GM12892 (cell line): ENCODE data around the gene LCE2C.
"Not testable (repeated sequence)": the region's sequence is repeated elsewhere in the genome, so short reads cannot be mapped to it uniquely, and the experiment has no call there.

Experiments
- POLR2A ChIP-seq: IDR thresholded peaks from 2 replicates; pipeline ENCODE4 v1.6.1; 2011; ENCODE audit warnings: low read depth, low read length, control low read depth
- POLR2AphosphoS5 ChIP-seq: IDR thresholded peaks from 2 replicates; pipeline ENCODE4 v1.6.1; 2011; ENCODE audit warnings: low read depth, low read length, control low read depth
- TAF1 ChIP-seq: IDR thresholded peaks from 2 replicates; pipeline ENCODE4 v1.6.1; 2011; ENCODE audit warnings: low read depth, mild to moderate bottlenecking, control low read depth, low read length, borderline replicate concordance

GRCh38 chr1:152674983-152675382 lies at the start of gene LCE2C:
- not testable (repeated sequence) for TF ChIP-seq POLR2AphosphoS5, POLR2A, TAF1
